GM19025 (cell line): ENCODE data around the gene CLCA1.
A peak's percentile ranks its signal among the peaks of the same experiment; 100 is the strongest.

Source experiments
- ATAC-seq: cut with Tn5 transposase; IDR thresholded peaks from one replicate; pipeline ENCODE4 v1.9.1; 2021; ENCODE audit warnings: mild to moderate bottlenecking, low read depth, moderate library complexity; ENCODE audit not compliant: unreplicated experiment

Gene CLCA1

GRCh38 chr1:86468501-86468977 is at the start of gene CLCA1:
TSS of gene CLCA1 (plus strand) at chr1:86468927. CDS start at chr1:86468972, 45 bp downstream.
- ATAC-seq, result no peak

GRCh38 chr1:86419277-86419903 is 49.3 kb upstream of the CLCA1 start:
- peak; percentile 79 for ATAC-seq

GRCh38 chr1:86421601-86422280 is 47.0 kb upstream of the CLCA1 start:
- no peak for ATAC-seq

- no peak for ATAC-seq
These were observed 45.3 kb upstream of the CLCA1 start for GRCh38 chr1:86423473-86423872.

- ATAC-seq, result no peak
These were observed 44.9 kb upstream of the CLCA1 start, which contains the start of gene CLCA2 for GRCh38 chr1:86423873-86424272. TSS of gene CLCA2 (plus strand) at chr1:86424171. CDS start at chr1:86424248, 77 bp downstream.

- no peak for ATAC-seq
These were observed 39.5 kb upstream of the CLCA1 start for GRCh38 chr1:86429122-86429725.

GRCh38 chr1:86429835-86430234 is 38.9 kb upstream of the CLCA1 start:
- no peak for ATAC-seq

GRCh38 chr1:86430376-86430775 is 38.4 kb upstream of the CLCA1 start:
- no peak for ATAC-seq

- no peak for ATAC-seq
These were observed 34.7 kb upstream of the CLCA1 start for GRCh38 chr1:86434059-86434458.

- no peak for ATAC-seq
These were observed 33.4 kb upstream of the CLCA1 start for GRCh38 chr1:86435327-86435726.

- no peak for ATAC-seq
These were observed 32.7 kb upstream of the CLCA1 start for GRCh38 chr1:86436041-86436440.

- no peak for ATAC-seq
These were observed 27.1 kb upstream of the CLCA1 start for GRCh38 chr1:86441581-86441980.

- ATAC-seq, result no peak
These were observed 26.7 kb upstream of the CLCA1 start for GRCh38 chr1:86441997-86442396.

GRCh38 chr1:86445919-86446318 is 22.8 kb upstream of the CLCA1 start:
- no peak for ATAC-seq

GRCh38 chr1:86447198-86447790 is 21.4 kb upstream of the CLCA1 start:
- ATAC-seq, result no peak

- ATAC-seq, result no peak
These were observed 20.1 kb upstream of the CLCA1 start for GRCh38 chr1:86448670-86449069.

GRCh38 chr1:86449103-86449502 is 19.6 kb upstream of the CLCA1 start:
- no peak for ATAC-seq

- no peak for ATAC-seq
These were observed 17.9 kb upstream of the CLCA1 start for GRCh38 chr1:86450847-86451246.

- no peak for ATAC-seq
These were observed 15.1 kb upstream of the CLCA1 start for GRCh38 chr1:86453664-86454063.

GRCh38 chr1:86455073-86455472 is 13.7 kb upstream of the CLCA1 start:
- no peak for ATAC-seq

- no peak for ATAC-seq
These were observed 7.7 kb upstream of the CLCA1 start for GRCh38 chr1:86460998-86461397.
